Stomach smooth muscle (tissue), 2 donors: ENCODE measurements around the gene ZMIZ2.
"Not testable (repeated sequence)": the region's sequence is repeated elsewhere in the genome, so short reads cannot be mapped to it uniquely, and the experiment has no call there.

Experiments used
- H3K27ac ChIP-seq: one replicate; pipeline ENCODE4 v1.7.0; 2013; ENCODE audit warnings: mild to moderate bottlenecking, low read length, inconsistent platforms
- H3K27me3 ChIP-seq, 2 donors: one replicate each; pipeline ENCODE4 v1.7.0; 2013; ENCODE audit warnings: low read length in 2 of 2; ENCODE audit not compliant: insufficient read depth in 2 of 2, control insufficient read depth in 1 of 2
- H3K36me3 ChIP-seq, 2 donors: one replicate each; pipeline ENCODE4 v1.7.0; 2013; ENCODE audit warnings: low read length in 2 of 2; ENCODE audit not compliant: control insufficient read depth in 2 of 2, insufficient read depth in 2 of 2
- H3K4me1 ChIP-seq: one replicate; pipeline ENCODE4 v1.7.0; 2013; ENCODE audit warnings: low read length; ENCODE audit not compliant: control insufficient read depth, insufficient read depth
- H3K4me3 ChIP-seq, 2 donors: one replicate each; pipeline ENCODE4 v1.7.0; 2013; ENCODE audit warnings: low read length in 2 of 2
- H3K9ac ChIP-seq, 2 donors: one replicate each; pipeline ENCODE4 v1.7.0; 2013; ENCODE audit warnings: low read length in 2 of 2, mild to moderate bottlenecking in 1 of 2
- H3K9me3 ChIP-seq, 2 donors: one replicate each; pipeline ENCODE4 v1.7.0; 2013; ENCODE audit warnings: low read length in 2 of 2; ENCODE audit not compliant: control insufficient read depth in 2 of 2
- donor health status: healthy.
- donor health status: Pancreatic carcinoma.

Gene ZMIZ2

GRCh38 chr7:44729949-44730590, 18.6 kb upstream of the ZMIZ2 start:
- Histone ChIP-seq H3K4me1 (no peaks in the 10 kb centered on the region), H3K36me3 (no peaks in the 10 kb centered on the region)

GRCh38 chr7:44732971-44733370, 15.7 kb upstream of the ZMIZ2 start:
- H3K4me3 ChIP-seq, H3K27me3 ChIP-seq, H3K27ac ChIP-seq, H3K9me3 ChIP-seq, H3K36me3 ChIP-seq, H3K4me1 ChIP-seq, H3K9ac ChIP-seq: not testable (repeated sequence)

More at GRCh38 chr7:44729949-44730590, 18.6 kb upstream of the ZMIZ2 start:
- Histone ChIP-seq H3K9ac (no peak overlapping the region), H3K9me3 (no peaks in the 10 kb centered on the region), H3K27ac (no peak overlapping the region), H3K4me3 (no peak overlapping the region), H3K27me3 (no peaks in the 10 kb centered on the region)

GRCh38 chr7:44733708-44734481, 14.8 kb upstream of the ZMIZ2 start:
- Histone ChIP-seq H3K9ac (no peak overlapping the region), H3K4me3 (no peak overlapping the region), H3K4me1 (no peaks in the 10 kb centered on the region), H3K36me3 (no peaks in the 10 kb centered on the region), H3K9me3 (no peaks in the 10 kb centered on the region), H3K27me3 (no peaks in the 10 kb centered on the region), H3K27ac (no peak overlapping the region)

GRCh38 chr7:44735403-44736165, 13.1 kb upstream of the ZMIZ2 start:
- no peak overlapping the region for H3K27ac ChIP-seq

GRCh38 chr7:44736896-44737295, 11.8 kb upstream of the ZMIZ2 start:
- Histone ChIP-seq H3K27ac (no peak overlapping the region), H3K27me3 (no peaks in the 10 kb centered on the region), H3K9me3 (no peaks in the 10 kb centered on the region), H3K36me3 (no peaks in the 10 kb centered on the region), H3K9ac (no peak overlapping the region), H3K4me1 (no peaks in the 10 kb centered on the region), H3K4me3 (no peak overlapping the region)

More at GRCh38 chr7:44735403-44736165, 13.1 kb upstream of the ZMIZ2 start:
- no peak overlapping the region for H3K9ac ChIP-seq
- H3K36me3 ChIP-seq = no peaks in the 10 kb centered on the region
- H3K4me3 ChIP-seq = no peak overlapping the region
- H3K27me3 ChIP-seq = no peaks in the 10 kb centered on the region
- no peaks in the 10 kb centered on the region for H3K4me1 ChIP-seq
- H3K9me3 ChIP-seq = no peaks in the 10 kb centered on the region

GRCh38 chr7:44738051-44738723, 10.5 kb upstream of the ZMIZ2 start:
- H3K27me3 ChIP-seq = no peaks in the 10 kb centered on the region
- no peaks in the 10 kb centered on the region for H3K4me1 ChIP-seq
- no peak overlapping the region for H3K4me3 ChIP-seq
- no peaks in the 10 kb centered on the region for H3K36me3 ChIP-seq
- H3K27ac ChIP-seq = no peak overlapping the region
- no peaks in the 10 kb centered on the region for H3K9me3 ChIP-seq
- H3K9ac ChIP-seq = no peak overlapping the region

- Histone ChIP-seq H3K4me1 (no peaks in the 10 kb centered on the region), H3K27ac (no peak overlapping the region), H3K4me3 (no peak overlapping the region), H3K9ac (no peak overlapping the region), H3K9me3 (no peaks in the 10 kb centered on the region), H3K36me3 (no peaks in the 10 kb centered on the region), H3K27me3 (no peaks in the 10 kb centered on the region)
These were observed 9.6 kb upstream of the ZMIZ2 start for GRCh38 chr7:44738876-44739665.

GRCh38 chr7:44740055-44740454, 8.6 kb upstream of the ZMIZ2 start:
- Histone ChIP-seq H3K9me3 (no peaks in the 10 kb centered on the region), H3K36me3 (no peaks in the 10 kb centered on the region), H3K27me3 (no peaks in the 10 kb centered on the region), H3K9ac (no peak overlapping the region), H3K27ac (no peak overlapping the region), H3K4me3 (no peak overlapping the region), H3K4me1 (no peaks in the 10 kb centered on the region)

GRCh38 chr7:44743750-44744149, 4.9 kb upstream of the ZMIZ2 start:
- Histone ChIP-seq H3K9me3 (no peaks in the 10 kb centered on the region), H3K4me3 (no peak overlapping the region), H3K36me3 (no peaks in the 10 kb centered on the region), H3K27me3 (no peaks in the 10 kb centered on the region), H3K27ac (no peak overlapping the region), H3K4me1 (no peaks in the 10 kb centered on the region), H3K9ac (no peak overlapping the region)
